Activated T-cell treated with anti-CD3 and anti-CD28 coated beads, Interleukin-2, amount 50 U/mL, for 72 hours (primary cell): ENCODE results near the gene DENND5B. TPM values are rescaled to one million over a fixed set of nuclear protein-coding genes. Genes with fewer than 3 reads are reported as not detected.

Source experiments
- ATAC-seq, 2 donors: fragments of 150-1000 bp; cut with Tn5 transposase; replicated peaks in 1 of 2; 2 replicates each; pipeline ENCODE4 v1.10.0; 2021; ENCODE audit warnings: moderate library complexity in 2 of 2, mild to moderate bottlenecking in 1 of 2
- DNase-seq, 2 donors: peaks; one replicate each; pipeline ENCODE4 v3.0.0; 2021 to 2022; ENCODE audit warnings: mixed read lengths in 1 of 2
- H3K27ac Mint-ChIP-seq: one replicate; pipeline ENCODE4 v1.8.0; 2022; ENCODE audit warnings: mild to moderate bottlenecking, moderate library complexity, mixed read lengths
- H3K27me3 Mint-ChIP-seq: one replicate; pipeline ENCODE4 v1.8.0; 2022; ENCODE audit warnings: low read depth, mixed read lengths
- H3K36me3 Mint-ChIP-seq, 2 donors: one replicate each; pipeline ENCODE4 v1.8.0; 2022; ENCODE audit warnings: mixed read lengths in 2 of 2, mild to moderate bottlenecking in 1 of 2; ENCODE audit not compliant: insufficient read depth in 2 of 2
- H3K4me1 Mint-ChIP-seq: one replicate; pipeline ENCODE4 v1.8.0; 2022; ENCODE audit warnings: low read depth, mixed read lengths
- H3K4me3 Mint-ChIP-seq, 2 donors: one replicate each; pipeline ENCODE4 v1.8.0; 2022; ENCODE audit warnings: mild to moderate bottlenecking in 2 of 2, mixed read lengths in 2 of 2, moderate library complexity in 2 of 2
- H3K9me3 Mint-ChIP-seq, 2 donors: one replicate each; pipeline ENCODE4 v1.8.0; 2022; ENCODE audit warnings: mixed read lengths in 2 of 2
- total RNA-seq, 2 donors: library from RNA; stranded (reverse); gene quantifications; one replicate each; pipeline ENCODE4 v1.2.3, GENCODE V29; 2022

The DENND5B gene
- total RNA-seq, 2 donors from 2014 or later: 0.76 to 0.77 TPM

DNA sequence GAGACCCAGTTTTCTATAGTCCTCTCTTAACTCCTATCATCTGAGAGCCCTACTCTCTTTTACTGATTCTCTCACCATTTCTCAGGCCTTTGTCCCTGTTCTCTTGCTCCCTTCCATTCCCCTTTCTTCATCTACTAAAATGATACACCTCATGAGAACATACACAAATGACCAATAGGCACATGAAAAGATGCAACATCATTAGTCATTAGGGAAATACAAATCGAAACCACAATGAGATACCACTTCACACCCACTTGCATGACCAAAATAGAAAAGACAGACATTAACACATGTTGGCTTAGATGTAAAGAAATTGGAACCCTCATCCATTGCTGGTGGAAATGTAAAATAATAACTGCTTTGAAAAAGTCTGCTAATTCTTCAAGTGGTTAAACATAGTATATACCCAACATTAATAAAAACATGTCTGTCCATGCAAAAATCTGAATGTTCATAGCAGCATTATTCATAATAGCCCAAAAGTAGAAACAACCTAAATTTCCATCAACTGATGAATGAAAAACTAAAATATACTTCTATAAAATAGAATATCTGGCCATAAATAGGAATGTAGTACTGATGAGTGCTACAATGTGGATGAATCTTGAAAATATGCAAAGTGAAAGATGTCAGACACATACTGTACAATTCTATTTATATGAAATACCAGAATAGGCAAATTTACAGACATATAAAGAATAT lies 66.0 kb downstream of the DENND5B start:
- H3K9me3 Mint-ChIP-seq: no peaks in the 10 kb centered on the region
- H3K36me3 Mint-ChIP-seq: no peaks in the 10 kb centered on the region
- DNase-seq (no peak), ATAC-seq (peak; percentile 11 to 60)
- H3K4me3 Mint-ChIP-seq: no peak overlapping the region
- H3K27me3 Mint-ChIP-seq: peaks cover 7% of the 10 kb centered on the region
- H3K4me1 Mint-ChIP-seq: no peaks in the 10 kb centered on the region
- no peak overlapping the region for H3K27ac Mint-ChIP-seq

DNA sequence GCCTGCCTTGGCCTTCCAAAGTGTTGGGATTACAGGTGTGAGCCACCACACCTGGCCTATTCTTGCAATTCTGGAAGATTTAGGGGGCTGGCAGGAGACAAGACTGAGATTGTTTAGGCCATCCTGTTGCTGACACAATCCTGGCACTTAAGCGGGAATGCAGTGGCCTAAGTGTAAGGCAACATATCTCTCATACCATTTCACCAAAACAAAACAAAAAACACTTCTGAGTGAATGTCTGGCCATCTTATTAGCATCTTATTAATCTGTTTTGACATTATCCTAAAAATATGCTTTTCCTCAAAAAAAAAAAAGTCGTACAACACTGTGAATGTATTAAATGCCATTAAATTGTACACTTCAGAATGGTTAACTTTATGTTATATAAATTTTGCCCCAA lies 67.6 kb downstream of the DENND5B start:
- no peaks in the 10 kb centered on the region for H3K9me3 Mint-ChIP-seq
- no peak overlapping the region for H3K27ac Mint-ChIP-seq
- no peaks in the 10 kb centered on the region for H3K36me3 Mint-ChIP-seq
- DNase-seq (no peak), ATAC-seq (no peak)
- no peaks in the 10 kb centered on the region for H3K4me1 Mint-ChIP-seq
- no peak overlapping the region for H3K4me3 Mint-ChIP-seq
- H3K27me3 Mint-ChIP-seq: peaks cover 7% of the 10 kb centered on the region

DNA sequence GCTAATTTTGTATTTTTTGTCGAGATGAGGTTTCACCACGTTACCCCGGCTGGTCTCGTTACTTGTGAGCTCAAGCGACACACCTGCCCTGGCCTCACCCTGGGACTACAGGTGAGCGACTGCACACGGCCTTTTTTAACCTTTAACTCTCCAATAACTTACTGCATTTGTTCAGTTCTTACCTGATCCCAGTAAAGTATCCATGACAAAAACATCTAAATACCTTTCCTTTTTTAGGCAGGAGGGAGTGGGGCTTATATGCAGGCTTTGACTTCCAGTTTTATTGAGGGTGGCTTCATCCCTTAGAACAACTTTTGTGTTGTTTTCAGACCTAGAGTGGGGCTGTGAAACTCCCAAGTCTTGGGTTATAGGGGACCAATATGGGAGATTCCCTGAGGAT lies 68.3 kb downstream of the DENND5B start:
- no peak overlapping the region for H3K4me3 Mint-ChIP-seq
- peaks cover 7% of the 10 kb centered on the region for H3K27me3 Mint-ChIP-seq
- no peaks in the 10 kb centered on the region for H3K36me3 Mint-ChIP-seq
- DNase-seq (no peak), ATAC-seq (no peak)
- H3K4me1 Mint-ChIP-seq: no peaks in the 10 kb centered on the region
- H3K27ac Mint-ChIP-seq: no peak overlapping the region
- H3K9me3 Mint-ChIP-seq: no peaks in the 10 kb centered on the region

DNA sequence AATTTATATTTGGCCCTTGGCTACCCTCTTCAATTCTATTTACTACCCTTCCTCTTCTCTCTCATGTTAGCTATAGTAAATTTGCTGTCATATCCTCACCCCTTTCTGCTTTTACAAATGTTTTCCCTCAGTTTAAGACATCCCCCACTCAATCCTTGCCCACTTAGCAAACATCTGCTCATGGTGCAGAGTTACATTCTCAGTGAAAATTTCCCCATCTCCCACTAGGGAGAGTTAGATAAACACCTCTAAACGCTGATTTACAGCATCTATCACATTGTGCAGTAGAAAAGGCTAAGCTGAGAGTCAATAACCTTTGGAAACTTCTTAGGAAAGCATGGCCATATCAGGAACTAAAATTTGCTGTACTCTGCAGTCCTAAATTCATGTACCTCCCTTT lies 69.0 kb downstream of the DENND5B start:
- H3K27ac Mint-ChIP-seq: no peak overlapping the region
- peaks cover 4% of the 10 kb centered on the region for H3K27me3 Mint-ChIP-seq
- no peak overlapping the region for H3K4me3 Mint-ChIP-seq
- H3K9me3 Mint-ChIP-seq: no peaks in the 10 kb centered on the region
- DNase-seq (no peak), ATAC-seq (no peak)
- H3K4me1 Mint-ChIP-seq: no peaks in the 10 kb centered on the region
- no peaks in the 10 kb centered on the region for H3K36me3 Mint-ChIP-seq

DNA sequence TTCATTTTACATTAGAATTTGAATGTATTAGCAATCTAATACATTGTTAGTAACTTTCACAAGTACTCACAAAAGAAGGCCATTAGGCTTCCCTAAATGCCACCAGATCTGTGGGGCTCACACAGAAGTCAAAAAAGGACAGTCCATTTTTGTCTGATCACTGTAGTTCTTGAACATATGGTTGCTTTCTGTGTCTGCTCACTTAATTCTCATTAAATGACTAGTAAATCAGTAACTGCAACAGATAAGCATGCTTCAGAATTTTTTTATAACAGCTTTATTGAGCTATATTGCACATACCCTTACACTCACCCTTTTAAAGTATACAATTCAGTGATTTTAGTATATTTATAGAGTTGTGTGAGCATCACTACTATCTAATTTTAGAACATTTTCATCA lies 71.4 kb downstream of the DENND5B start:
- DNase-seq (no peak), ATAC-seq (no peak)
- H3K4me1 Mint-ChIP-seq: no peaks in the 10 kb centered on the region
- no peaks in the 10 kb centered on the region for H3K9me3 Mint-ChIP-seq
- no peak overlapping the region for H3K27ac Mint-ChIP-seq
- no peaks in the 10 kb centered on the region for H3K36me3 Mint-ChIP-seq
- H3K27me3 Mint-ChIP-seq: no peaks in the 10 kb centered on the region
- no peak overlapping the region for H3K4me3 Mint-ChIP-seq

DNA sequence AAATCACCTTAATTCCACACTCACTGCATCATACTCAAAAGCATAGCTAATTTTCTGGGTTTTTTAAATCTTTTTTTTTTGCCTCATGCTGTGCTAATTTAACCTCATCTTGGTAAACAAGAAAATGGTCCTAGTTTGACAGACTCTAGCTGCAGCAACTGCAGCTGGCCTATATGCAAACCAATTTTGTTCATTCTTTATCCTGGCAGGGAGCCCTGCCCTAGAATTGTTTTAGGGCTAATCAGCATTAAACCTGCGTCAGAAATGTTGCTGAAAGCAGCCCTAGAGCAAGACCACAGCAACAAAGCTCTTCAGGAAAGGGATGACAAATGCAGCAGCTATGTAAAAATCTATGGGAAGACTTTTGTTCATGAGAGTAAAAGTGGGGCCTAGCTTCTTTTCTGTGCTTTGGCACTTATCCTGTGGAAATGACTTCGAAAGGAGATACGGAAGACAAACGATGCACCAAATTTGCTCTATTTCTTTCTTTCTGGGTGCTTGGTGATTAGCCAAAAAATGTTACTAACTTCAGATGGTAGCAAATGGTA lies 72.2 kb downstream of the DENND5B start:
- H3K4me3 Mint-ChIP-seq: no peak overlapping the region
- no peaks in the 10 kb centered on the region for H3K4me1 Mint-ChIP-seq
- H3K9me3 Mint-ChIP-seq: no peaks in the 10 kb centered on the region
- no peaks in the 10 kb centered on the region for H3K36me3 Mint-ChIP-seq
- ATAC-seq: no peak
- DNase-seq: no peak
- H3K27me3 Mint-ChIP-seq: no peaks in the 10 kb centered on the region
- H3K27ac Mint-ChIP-seq: no peak overlapping the region

DNA sequence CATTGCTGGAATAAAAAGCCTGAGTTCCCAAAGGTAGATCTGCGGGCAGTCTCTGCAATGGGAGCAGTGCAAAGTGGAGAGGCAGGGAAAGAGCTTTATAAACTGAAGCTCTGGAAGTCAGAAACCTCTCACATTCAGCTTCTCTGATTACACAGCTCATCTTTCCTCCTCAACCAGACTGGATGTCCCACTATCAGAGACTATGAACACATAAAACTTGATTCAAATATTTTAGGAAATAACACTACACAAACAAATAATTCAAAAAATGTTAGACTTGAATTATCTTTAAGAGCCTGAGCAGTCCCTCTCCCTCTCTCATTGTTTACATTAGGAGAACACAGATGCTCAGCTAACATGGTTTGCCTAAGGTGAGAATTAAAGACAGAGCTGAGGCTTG lies 72.9 kb downstream of the DENND5B start:
- Mint-ChIP-seq H3K9me3 (no peaks in the 10 kb centered on the region), H3K4me1 (no peaks in the 10 kb centered on the region), H3K36me3 (no peaks in the 10 kb centered on the region), H3K27me3 (no peaks in the 10 kb centered on the region), H3K4me3 (no peak overlapping the region), H3K27ac (no peak overlapping the region)
- no peak for ATAC-seq
- no peak for DNase-seq

DNA sequence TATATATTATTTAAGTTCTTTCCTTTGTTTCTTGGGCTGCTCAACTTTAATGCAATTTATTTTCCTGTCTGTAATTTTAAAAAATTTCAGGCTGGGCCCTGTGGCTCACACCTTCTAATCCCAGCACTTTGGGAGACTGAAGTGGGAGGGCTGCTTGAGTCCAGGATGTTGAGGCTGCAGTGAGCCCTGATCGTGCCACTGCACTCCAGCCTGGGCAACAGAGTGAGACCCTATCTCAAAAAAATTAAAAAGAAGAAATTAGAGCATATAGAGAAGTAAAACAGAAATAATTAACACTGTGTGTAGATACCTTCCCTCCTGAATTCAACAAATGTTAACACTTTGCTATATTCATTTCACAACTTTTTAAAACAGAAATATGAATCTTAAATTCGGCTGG lies 74.2 kb downstream of the DENND5B start:
- no peaks in the 10 kb centered on the region for H3K9me3 Mint-ChIP-seq
- no peak overlapping the region for H3K4me3 Mint-ChIP-seq
- no peak for ATAC-seq
- no peaks in the 10 kb centered on the region for H3K36me3 Mint-ChIP-seq
- no peak overlapping the region for H3K27ac Mint-ChIP-seq
- H3K4me1 Mint-ChIP-seq: no peaks in the 10 kb centered on the region
- no peak for DNase-seq
- H3K27me3 Mint-ChIP-seq: no peaks in the 10 kb centered on the region

DNA sequence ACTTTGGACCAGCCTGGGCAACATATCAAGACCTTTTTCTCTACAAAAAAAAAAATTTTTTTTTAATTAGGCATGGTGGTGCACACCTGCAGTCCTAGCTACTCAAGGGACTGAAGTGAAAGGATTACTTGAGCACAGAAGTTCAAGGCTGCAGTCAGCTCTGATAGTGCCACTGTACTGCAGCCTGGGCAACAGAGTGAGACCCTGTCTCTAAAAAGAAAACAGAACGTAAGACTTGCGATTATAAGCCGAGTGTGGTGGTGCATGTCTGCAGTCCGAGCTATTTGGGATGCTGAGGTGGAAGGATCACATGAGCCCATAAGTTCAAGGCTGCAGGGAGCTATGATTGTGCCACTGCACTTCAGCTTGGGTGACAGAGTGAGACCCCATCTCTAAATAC lies 76.0 kb downstream of the DENND5B start:
- DNase-seq: no peak
- no peak for ATAC-seq
- no peak overlapping the region for H3K27ac Mint-ChIP-seq
- H3K36me3 Mint-ChIP-seq: no peaks in the 10 kb centered on the region
- H3K4me1 Mint-ChIP-seq: no peaks in the 10 kb centered on the region
- H3K27me3 Mint-ChIP-seq: no peaks in the 10 kb centered on the region
- H3K9me3 Mint-ChIP-seq: no peaks in the 10 kb centered on the region
- H3K4me3 Mint-ChIP-seq: no peak overlapping the region

DNA sequence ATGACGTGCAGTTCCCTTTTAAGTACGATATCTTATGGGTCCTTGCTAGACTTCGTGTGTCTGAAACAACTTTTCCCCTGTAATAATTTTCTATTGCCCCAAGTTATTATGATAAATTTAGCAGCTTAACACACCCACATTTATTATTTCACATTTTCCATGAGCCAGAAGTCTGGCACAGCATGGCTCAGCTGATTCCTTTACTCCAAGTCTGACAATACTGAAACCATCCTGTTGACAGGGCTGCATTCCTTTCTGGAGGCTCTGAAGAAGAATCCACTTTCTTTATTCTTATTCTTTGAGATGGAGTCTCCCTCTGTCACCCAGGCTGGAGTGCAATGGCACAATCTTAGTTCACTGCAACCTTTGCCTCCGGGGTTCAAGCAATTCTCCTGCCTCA lies 80.9 kb downstream of the DENND5B start:
- Mint-ChIP-seq H3K9me3 (no peaks in the 10 kb centered on the region), H3K4me1 (no peaks in the 10 kb centered on the region), H3K27ac (no peak overlapping the region), H3K27me3 (no peaks in the 10 kb centered on the region), H3K4me3 (no peak overlapping the region), H3K36me3 (no peaks in the 10 kb centered on the region)
- ATAC-seq: no peak
- no peak for DNase-seq

DNA sequence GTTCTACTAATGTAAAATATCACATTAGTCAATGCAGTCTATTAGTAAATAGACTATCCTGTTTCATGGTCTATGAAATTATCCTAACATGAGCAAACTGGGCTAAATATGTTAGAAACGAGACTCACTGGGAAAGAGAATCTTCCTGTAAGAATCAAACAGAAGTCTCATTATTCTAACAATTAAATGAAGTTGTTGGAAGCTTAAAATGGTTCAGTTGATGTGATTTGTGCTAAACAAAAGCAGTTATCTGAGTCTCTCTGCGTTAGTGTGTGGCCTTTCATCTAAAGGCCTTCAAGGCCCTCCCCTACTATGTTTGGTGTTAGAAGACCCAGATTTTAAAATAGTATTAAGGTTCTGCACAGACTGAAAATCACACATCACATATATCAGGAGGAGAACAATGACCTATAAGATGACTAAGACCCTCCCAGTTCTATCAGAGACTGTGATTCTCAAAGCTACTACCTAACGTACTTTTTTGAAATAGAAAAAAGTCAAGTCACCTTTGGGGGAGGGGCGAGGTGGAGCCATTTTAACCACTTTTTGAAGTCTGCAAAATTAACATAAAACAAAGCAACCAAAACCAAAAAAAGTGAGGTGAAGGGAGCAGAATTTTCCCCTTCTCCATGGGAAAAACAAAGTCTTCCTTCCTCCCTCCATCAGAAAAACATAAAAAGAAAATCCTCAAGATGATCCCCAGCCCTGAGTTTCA lies 82.3 kb downstream of the DENND5B start:
- DNase-seq (no peak), ATAC-seq (no peak)
- Mint-ChIP-seq H3K27ac (no peak overlapping the region), H3K4me3 (no peak overlapping the region), H3K9me3 (no peaks in the 10 kb centered on the region), H3K27me3 (no peaks in the 10 kb centered on the region), H3K4me1 (no peaks in the 10 kb centered on the region), H3K36me3 (no peaks in the 10 kb centered on the region)

DNA sequence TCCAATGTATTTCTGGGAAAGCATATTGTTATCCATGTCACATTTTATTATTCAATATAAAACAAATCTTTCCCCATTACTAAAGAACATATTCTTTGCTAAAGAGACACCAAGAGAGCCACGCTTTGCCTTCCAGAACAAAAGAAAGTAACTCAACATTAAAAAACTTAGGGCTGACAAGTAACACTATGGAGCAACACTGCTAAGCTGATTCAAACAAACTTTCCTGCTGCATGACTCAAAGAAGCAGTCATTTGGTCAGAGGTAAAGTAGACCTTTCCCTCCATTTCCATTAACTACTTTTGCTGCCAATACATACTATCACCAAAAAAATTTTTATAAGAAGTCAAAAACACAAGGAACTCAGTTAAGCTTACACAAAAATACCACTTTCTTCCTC lies 83.0 kb downstream of the DENND5B start:
- Mint-ChIP-seq H3K4me3 (no peak overlapping the region), H3K9me3 (no peaks in the 10 kb centered on the region), H3K27me3 (no peaks in the 10 kb centered on the region), H3K27ac (no peak overlapping the region), H3K36me3 (no peaks in the 10 kb centered on the region), H3K4me1 (no peaks in the 10 kb centered on the region)
- ATAC-seq: no peak
- no peak for DNase-seq

DNA sequence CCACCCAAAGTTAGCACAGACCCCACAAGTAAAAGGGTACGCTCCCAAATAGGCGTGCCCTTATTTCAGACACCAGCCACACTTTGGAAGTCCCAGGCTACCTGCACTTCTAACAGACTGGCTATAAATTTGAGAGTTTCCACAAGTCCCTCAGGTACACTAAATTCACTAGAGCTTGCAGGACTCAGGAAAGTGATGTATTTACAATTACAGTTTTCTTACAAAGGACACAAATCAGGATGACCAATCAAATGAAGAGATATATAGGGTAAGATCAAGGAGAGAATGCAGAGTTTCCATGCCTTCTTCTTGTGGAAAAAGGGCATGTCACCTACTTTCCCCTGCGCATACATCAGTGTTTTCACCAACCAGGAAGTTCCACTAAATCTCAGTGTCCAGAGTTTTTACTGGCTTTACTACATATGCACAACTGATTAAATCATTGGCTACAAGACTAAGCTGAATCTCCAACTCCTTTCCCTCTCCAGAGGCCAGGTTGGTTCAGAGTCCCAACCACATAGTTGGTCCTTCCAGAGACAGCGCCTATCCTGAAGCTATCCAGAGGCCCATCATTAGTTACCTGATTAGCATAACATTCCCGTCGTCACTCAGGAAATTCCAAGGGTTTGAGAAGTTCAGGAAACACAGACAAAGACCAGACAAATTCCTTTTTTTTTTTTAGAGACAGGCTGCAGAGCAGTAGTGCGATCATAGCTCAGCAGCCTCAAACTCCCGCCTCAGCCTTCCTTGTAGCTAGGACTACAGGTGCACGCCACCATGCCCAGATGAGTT lies 84.2 kb downstream of the DENND5B start:
- Mint-ChIP-seq H3K4me1 (no peaks in the 10 kb centered on the region), H3K9me3 (no peaks in the 10 kb centered on the region), H3K27ac (no peak overlapping the region), H3K4me3 (no peak overlapping the region), H3K27me3 (no peaks in the 10 kb centered on the region), H3K36me3 (no peaks in the 10 kb centered on the region)
- no peak for DNase-seq
- no peak for ATAC-seq
